H9 (cell line): ENCODE data around the gene SDK1. TPM values are rescaled to one million over a fixed set of nuclear protein-coding genes. Genes with fewer than 3 reads are reported as not detected.

Experiments used
- DNase-seq: peaks from one replicate; pipeline ENCODE4 v3.0.0-alpha.2; 2017
- H2AFZ ChIP-seq: one replicate; pipeline ENCODE4 v1.6.1; 2013; ENCODE audit warnings: mild to moderate bottlenecking, low read length, control low read depth, moderate library complexity
- H2AK5ac ChIP-seq: 2 replicates; pipeline ENCODE4 v1.6.1; 2013; ENCODE audit warnings: low read length, control low read depth, mixed read lengths; ENCODE audit not compliant: insufficient read length
- H2BK120ac ChIP-seq: one replicate; pipeline ENCODE4 v1.6.1; 2013; ENCODE audit warnings: low read depth, mild to moderate bottlenecking, low read length, control low read depth, inconsistent platforms; ENCODE audit not compliant: poor library complexity, severe bottlenecking
- H2BK12ac ChIP-seq: 2 replicates; pipeline ENCODE4 v1.6.1; 2013; ENCODE audit warnings: low read length, control low read depth, mixed read lengths, low read depth; ENCODE audit not compliant: insufficient read length
- H2BK15ac ChIP-seq: 2 replicates; pipeline ENCODE4 v1.6.1; 2013; ENCODE audit warnings: low read depth, low read length, control low read depth
- H2BK20ac ChIP-seq: one replicate; pipeline ENCODE4 v1.6.1; 2013; ENCODE audit warnings: low read depth, mild to moderate bottlenecking, low read length, control low read depth, inconsistent platforms; ENCODE audit not compliant: poor library complexity, severe bottlenecking
- H2BK5ac ChIP-seq: 2 replicates; pipeline ENCODE4 v1.6.1; 2013; ENCODE audit warnings: low read length, control low read depth, mixed read lengths; ENCODE audit not compliant: insufficient read length
- H3K14ac ChIP-seq: 2 replicates; pipeline ENCODE4 v1.6.1; 2013; ENCODE audit warnings: low read length, control low read depth; ENCODE audit not compliant: insufficient read depth
- H3K18ac ChIP-seq: 2 replicates; pipeline ENCODE4 v1.6.1; 2013; ENCODE audit warnings: low read depth, mild to moderate bottlenecking, mixed read lengths, low read length, control low read depth; ENCODE audit not compliant: insufficient read length
- H3K23ac ChIP-seq: 2 replicates; pipeline ENCODE4 v1.6.1; 2013; ENCODE audit warnings: low read length, control low read depth, mixed read lengths, low read depth; ENCODE audit not compliant: insufficient read length
- H3K23me2 ChIP-seq: 2 replicates; pipeline ENCODE4 v1.6.1; 2013; ENCODE audit warnings: low read depth, mild to moderate bottlenecking, mixed read lengths, low read length, control low read depth; ENCODE audit not compliant: insufficient read length, poor library complexity, severe bottlenecking
- H3K27ac ChIP-seq: 2 replicates; pipeline ENCODE4 v1.5.1; 2013; ENCODE audit warnings: low read length, control low read depth, mixed read lengths, low read depth; ENCODE audit not compliant: insufficient read length
- H3K27me3 ChIP-seq: 2 replicates; pipeline ENCODE4 v1.6.1; 2013; ENCODE audit warnings: low read length, control low read depth, inconsistent platforms; ENCODE audit not compliant: insufficient read depth
- H3K4ac ChIP-seq: 2 replicates; pipeline ENCODE4 v1.6.1; 2013; ENCODE audit warnings: low read depth, mild to moderate bottlenecking, control low read depth, inconsistent platforms, low read length, moderate library complexity
- H3K4me1 ChIP-seq: 2 replicates; pipeline ENCODE4 v1.6.1; 2013; ENCODE audit warnings: low read length, control low read depth, inconsistent platforms; ENCODE audit not compliant: insufficient read depth
- H3K4me2 ChIP-seq: 2 replicates; pipeline ENCODE4 v1.6.1; 2013; ENCODE audit warnings: low read length, control low read depth, mixed read lengths; ENCODE audit not compliant: insufficient read length, insufficient read depth
- H3K56ac ChIP-seq: 2 replicates; pipeline ENCODE4 v1.6.1; 2013; ENCODE audit warnings: low read depth, mild to moderate bottlenecking, mixed read lengths, low read length, control low read depth; ENCODE audit not compliant: insufficient read length
- H3K79me1 ChIP-seq: 2 replicates; pipeline ENCODE4 v1.6.1; 2013; ENCODE audit warnings: low read depth, mild to moderate bottlenecking, moderate library complexity, low read length, control low read depth, inconsistent platforms; ENCODE audit not compliant: insufficient read depth, poor library complexity, severe bottlenecking
- H3K79me2 ChIP-seq: 2 replicates; pipeline ENCODE4 v1.6.1; 2013; ENCODE audit warnings: low read length, control low read depth, inconsistent platforms; ENCODE audit not compliant: insufficient read depth
- H3K9ac ChIP-seq: 2 replicates; pipeline ENCODE4 v1.6.1; 2013; ENCODE audit warnings: low read length, control low read depth, mixed read lengths; ENCODE audit not compliant: insufficient read length; ENCODE audit errors: extremely low read depth
- H3K9me3 ChIP-seq: one replicate; pipeline ENCODE4 v1.6.1; 2013; ENCODE audit warnings: low read depth, low read length, inconsistent platforms; ENCODE audit not compliant: control insufficient read depth
- H3T11ph ChIP-seq: one replicate; pipeline ENCODE4 v1.6.1; 2013; ENCODE audit warnings: mild to moderate bottlenecking, low read length, control low read depth, inconsistent platforms
- H4K20me1 ChIP-seq: one replicate; pipeline ENCODE4 v1.6.1; 2013; ENCODE audit not compliant: control insufficient read depth, insufficient read length, insufficient read depth
- H4K5ac ChIP-seq: 2 replicates; pipeline ENCODE4 v1.6.1; 2013; ENCODE audit warnings: low read depth, mild to moderate bottlenecking, mixed read lengths, low read length, control low read depth; ENCODE audit not compliant: insufficient read length
- H4K8ac ChIP-seq: replicated peaks from 2 replicates; pipeline ENCODE4 v1.6.1; 2013; ENCODE audit warnings: low read length, control low read depth, mixed read lengths, low read depth; ENCODE audit not compliant: insufficient read length
- H4K91ac ChIP-seq: 2 replicates; pipeline ENCODE4 v1.6.1; 2013; ENCODE audit warnings: low read depth, mild to moderate bottlenecking, moderate library complexity, mixed read lengths, low read length, control low read depth; ENCODE audit not compliant: insufficient read length
- H3K27ac Mint-ChIP-seq, 3 experiments: 2 replicates in 2 of 3; 3 replicates in 1 of 3; pipeline ENCODE4 v1.8.0; 2020 to 2021; ENCODE audit warnings: mixed read lengths in 3 of 3, mild to moderate bottlenecking in 1 of 3, moderate library complexity in 1 of 3
- H3K27me3 Mint-ChIP-seq: 2 replicates; pipeline ENCODE4 v1.8.0; 2021; ENCODE audit warnings: low read depth, mild to moderate bottlenecking, moderate library complexity, mixed read lengths
- H3K36me3 Mint-ChIP-seq, 3 experiments: 2 replicates in 2 of 3; 3 replicates in 1 of 3; pipeline ENCODE4 v1.8.0; 2020 to 2021; ENCODE audit warnings: low read depth in 3 of 3, mixed read lengths in 3 of 3; ENCODE audit not compliant: insufficient read depth in 1 of 3
- H3K4me1 Mint-ChIP-seq, 2 experiments: 2 replicates each; pipeline ENCODE4 v1.8.0; 2020; ENCODE audit warnings: mixed read lengths in 2 of 2
- H3K4me3 Mint-ChIP-seq, 2 experiments: 2 replicates in 1 of 2; 3 replicates in 1 of 2; pipeline ENCODE4 v1.8.0; 2020 to 2021; ENCODE audit warnings: mild to moderate bottlenecking in 2 of 2, mixed read lengths in 2 of 2, moderate library complexity in 1 of 2
- H3K9me3 Mint-ChIP-seq, 2 experiments: 2 replicates in 1 of 2; 3 replicates in 1 of 2; pipeline ENCODE4 v1.8.0; 2020; ENCODE audit warnings: mild to moderate bottlenecking in 2 of 2, mixed read lengths in 2 of 2, moderate library complexity in 1 of 2
- CTCF ChIP-seq: fragments of 200-600 bp; sonication (generic); conservative IDR thresholded peaks from 3 replicates; pipeline ENCODE4 v1.8.0; 2021; ENCODE audit warnings: antibody characterized with exemption, mild to moderate bottlenecking
- WGBS: extraction: QIAGEN DNeasy Blood & Tissue Kit; methylation state at CpG from one replicate; pipeline ENCODE4 v1.1.7; 2013; ENCODE audit warnings: missing lambda C conversion rate, low lambda C conversion rate, mixed read lengths; ENCODE audit not compliant: insufficient read length; ENCODE audit errors: extremely low coverage; 5-methylcytosine and 5-hydroxymethylcytosine counted together
- total RNA-seq: library from RNA; stranded (reverse); gene quantifications from 2 replicates; pipeline ENCODE4 v1.2.1, GENCODE V29; 2021

SDK1 gene
- total RNA-seq, 1 experiment from 2014 or later = 8.7 TPM

DNA sequence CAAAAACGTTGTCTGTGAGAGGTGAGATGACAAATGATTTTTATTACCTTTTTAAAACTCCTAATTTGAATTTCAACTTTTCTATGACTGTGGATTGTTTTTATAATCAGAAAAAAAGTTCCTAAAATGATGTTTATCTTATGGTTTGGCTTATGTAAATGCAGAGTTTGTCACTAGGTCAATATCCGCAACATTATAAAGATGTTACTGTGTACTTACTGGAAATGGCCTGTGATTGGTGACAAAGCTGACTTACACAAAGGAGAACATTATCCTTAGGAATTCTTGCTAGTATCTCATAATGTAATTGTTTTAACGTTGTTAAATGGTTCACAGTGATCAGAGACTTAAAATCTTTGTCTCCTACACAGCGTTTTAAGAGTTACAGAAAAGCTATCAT is 79.0 kb downstream of the SDK1 start:
- no peak overlapping the region for H2BK20ac ChIP-seq
- no peaks in the 10 kb centered on the region for H3K27me3 ChIP-seq
- H3K23ac ChIP-seq = no peak overlapping the region
- Mint-ChIP-seq H3K36me3 (no peaks in the 10 kb centered on the region), H3K9me3 (no peaks in the 10 kb centered on the region), H3K27ac (no peak overlapping the region), H3K4me3 (no peak overlapping the region), H3K4me1 (peaks cover 30 to 41% of the 10 kb centered on the region in 2 experiments), H3K27me3 (no peaks in the 10 kb centered on the region)
- TF ChIP-seq CTCF = no peak
- no peak overlapping the region for H2BK12ac ChIP-seq
- H4K91ac ChIP-seq = no peak overlapping the region
- H3T11ph ChIP-seq = no peak overlapping the region
- no peak overlapping the region for H4K5ac ChIP-seq
- no CpG with 5 or more reads among the region's 4 CpGs for WGBS
- H3K9ac ChIP-seq = no peak overlapping the region
- no peak overlapping the region for H3K18ac ChIP-seq
- H3K14ac ChIP-seq = no peak overlapping the region
- no peak for DNase-seq
- H3K4ac ChIP-seq = no peak overlapping the region
- no peaks in the 10 kb centered on the region for H3K79me2 ChIP-seq
- no peak overlapping the region for H2BK15ac ChIP-seq
- H3K4me2 ChIP-seq = no peak overlapping the region
- peaks cover 3% of the 10 kb centered on the region for H3K23me2 ChIP-seq
- no peaks in the 10 kb centered on the region for H3K79me1 ChIP-seq
- no peak overlapping the region for H2BK120ac ChIP-seq
- H3K9me3 ChIP-seq = no peaks in the 10 kb centered on the region
- H2BK5ac ChIP-seq = no peak overlapping the region
- H3K4me1 ChIP-seq = peaks cover 3% of the 10 kb centered on the region; the same call in 1 of the 2 replicates
- H2AFZ ChIP-seq = no peak overlapping the region
- H4K20me1 ChIP-seq = no peaks in the 10 kb centered on the region
- no peak overlapping the region for H4K8ac ChIP-seq
- H3K56ac ChIP-seq = no peak overlapping the region
- H2AK5ac ChIP-seq = no peak overlapping the region
- H3K27ac ChIP-seq = no peak overlapping the region
